Measurements from ENCODE around the gene ZNF710. TPM values are rescaled to one million over a fixed set of nuclear protein-coding genes. Genes with fewer than 3 reads are reported as not detected.
A peak's percentile ranks its signal among the peaks of the same experiment; 100 is the strongest.

Gene ZNF710
- total and polyA plus RNA-seq, 2 of the 13 experiments (the other 11 are each of a cell fraction or from before 2014, with no cell fraction given), result 4.7 to 20.6 TPM

DNA sequence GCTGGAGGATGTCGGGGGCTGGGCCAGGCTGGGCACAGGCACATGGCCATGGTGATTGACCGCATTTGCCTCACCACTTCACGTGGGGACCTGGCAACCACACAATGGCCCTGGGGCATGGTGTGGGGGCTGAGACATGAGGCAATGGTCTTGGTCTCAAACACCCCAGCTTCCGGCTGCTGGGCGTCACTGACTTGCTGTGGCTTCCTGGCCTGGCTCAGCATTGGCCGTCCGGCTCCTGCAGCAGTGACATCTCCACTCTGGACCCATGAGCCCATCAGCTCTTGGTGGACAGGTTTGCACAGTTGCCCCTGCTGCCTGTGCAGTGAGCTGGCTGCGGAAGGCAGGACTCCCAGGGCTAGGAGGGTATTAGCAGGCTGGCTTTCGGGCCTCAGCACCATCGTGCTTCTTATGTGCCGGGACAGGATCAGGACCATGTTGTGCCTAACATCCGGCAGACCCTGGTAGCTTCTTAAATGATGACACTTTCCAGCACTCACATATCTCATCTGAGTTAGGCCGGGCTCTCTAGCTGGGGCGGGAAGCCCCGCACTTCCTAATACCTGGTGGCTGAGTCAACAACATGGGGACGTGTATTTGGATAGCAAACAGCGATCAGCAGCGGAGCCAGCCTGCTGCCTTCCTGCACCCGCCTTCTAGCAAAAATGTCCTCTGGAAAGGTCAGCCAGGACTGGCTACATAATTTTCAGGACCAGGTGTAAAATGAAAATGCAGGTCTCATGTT, 34.1 kb downstream of the ZNF710 start (continued):
- TF ChIP-seq ZNF574 (CRISPR knock-in tag; IDR thresholded peaks at IDR 0.05) (peak; percentile 43; the same call in 1 of the 2 replicates), CHD2 (IDR thresholded peaks at IDR 0.05; ENCODE audit: low read depth, low read length) (no peak), YEATS4 (CRISPR knock-in tag; IDR thresholded peaks at IDR 0.05; ENCODE audit: borderline replicate concordance) (no peak), DRAP1 (CRISPR knock-in tag; IDR thresholded peaks at IDR 0.05) (no peak), NFATC3 (CRISPR knock-in tag; IDR thresholded peaks at IDR 0.05) (no peak), ZFP36L2 (CRISPR knock-in tag; IDR thresholded peaks at IDR 0.05) (no peak), FOXP1 (IDR thresholded peaks at IDR 0.05) (no peak), FOXP1 (CRISPR knock-in tag; IDR thresholded peaks at IDR 0.05) (no peak), AGO1 (IDR thresholded peaks at IDR 0.05; ENCODE audit: low read depth, low read length, poor library complexity, severe bottlenecking) (no peak), ZNF224 (CRISPR knock-in tag; IDR thresholded peaks at IDR 0.05) (no peak), KLF12 (CRISPR knock-in tag; IDR thresholded peaks at IDR 0.05; ENCODE audit: borderline replicate concordance) (no peak), SNAPC2 (CRISPR knock-in tag; IDR thresholded peaks at IDR 0.05) (no peak), EHMT2 (IDR thresholded peaks at IDR 0.05; ENCODE audit: borderline replicate concordance, low read depth, low read length) (no peak), ATF7 (IDR thresholded peaks at IDR 0.05) (no peak), ATF7 (CRISPR knock-in tag; IDR thresholded peaks at IDR 0.05) (0 out of 2 replicates have a peak, but pooled peaks have one; percentile 8), CHCHD3 (CRISPR knock-in tag; IDR thresholded peaks at IDR 0.05) (0 out of 2 replicates have a peak, but pooled peaks have one; percentile 58), ZNF280D (CRISPR knock-in tag; IDR thresholded peaks at IDR 0.05) (no peak)
- TF ChIP-seq, protein P1, sequence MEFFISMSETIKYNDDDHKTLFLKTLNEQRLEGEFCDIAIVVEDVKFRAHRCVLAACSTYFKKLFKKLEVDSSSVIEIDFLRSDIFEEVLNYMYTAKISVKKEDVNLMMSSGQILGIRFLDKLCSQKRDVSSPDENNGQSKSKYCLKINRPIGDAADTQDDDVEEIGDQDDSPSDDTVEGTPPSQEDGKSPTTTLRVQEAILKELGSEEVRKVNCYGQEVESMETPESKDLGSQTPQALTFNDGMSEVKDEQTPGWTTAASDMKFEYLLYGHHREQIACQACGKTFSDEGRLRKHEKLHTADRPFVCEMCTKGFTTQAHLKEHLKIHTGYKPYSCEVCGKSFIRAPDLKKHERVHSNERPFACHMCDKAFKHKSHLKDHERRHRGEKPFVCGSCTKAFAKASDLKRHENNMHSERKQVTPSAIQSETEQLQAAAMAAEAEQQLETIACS (CRISPR knock-in tag; IDR thresholded peaks at IDR 0.05), result no peak
- TF ChIP-seq, protein P2, sequence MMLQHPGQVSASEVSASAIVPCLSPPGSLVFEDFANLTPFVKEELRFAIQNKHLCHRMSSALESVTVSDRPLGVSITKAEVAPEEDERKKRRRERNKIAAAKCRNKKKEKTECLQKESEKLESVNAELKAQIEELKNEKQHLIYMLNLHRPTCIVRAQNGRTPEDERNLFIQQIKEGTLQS (CRISPR knock-in tag; IDR thresholded peaks at IDR 0.05), result peak; percentile 78
- TF ChIP-seq, protein P3, sequence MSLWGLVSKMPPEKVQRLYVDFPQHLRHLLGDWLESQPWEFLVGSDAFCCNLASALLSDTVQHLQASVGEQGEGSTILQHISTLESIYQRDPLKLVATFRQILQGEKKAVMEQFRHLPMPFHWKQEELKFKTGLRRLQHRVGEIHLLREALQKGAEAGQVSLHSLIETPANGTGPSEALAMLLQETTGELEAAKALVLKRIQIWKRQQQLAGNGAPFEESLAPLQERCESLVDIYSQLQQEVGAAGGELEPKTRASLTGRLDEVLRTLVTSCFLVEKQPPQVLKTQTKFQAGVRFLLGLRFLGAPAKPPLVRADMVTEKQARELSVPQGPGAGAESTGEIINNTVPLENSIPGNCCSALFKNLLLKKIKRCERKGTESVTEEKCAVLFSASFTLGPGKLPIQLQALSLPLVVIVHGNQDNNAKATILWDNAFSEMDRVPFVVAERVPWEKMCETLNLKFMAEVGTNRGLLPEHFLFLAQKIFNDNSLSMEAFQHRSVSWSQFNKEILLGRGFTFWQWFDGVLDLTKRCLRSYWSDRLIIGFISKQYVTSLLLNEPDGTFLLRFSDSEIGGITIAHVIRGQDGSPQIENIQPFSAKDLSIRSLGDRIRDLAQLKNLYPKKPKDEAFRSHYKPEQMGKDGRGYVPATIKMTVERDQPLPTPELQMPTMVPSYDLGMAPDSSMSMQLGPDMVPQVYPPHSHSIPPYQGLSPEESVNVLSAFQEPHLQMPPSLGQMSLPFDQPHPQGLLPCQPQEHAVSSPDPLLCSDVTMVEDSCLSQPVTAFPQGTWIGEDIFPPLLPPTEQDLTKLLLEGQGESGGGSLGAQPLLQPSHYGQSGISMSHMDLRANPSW (CRISPR knock-in tag; IDR thresholded peaks at IDR 0.05; ENCODE audit: borderline replicate concordance), result no peak

All from HepG2 (cell line).